ENCODE data around the gene P2RY12.

DNA sequence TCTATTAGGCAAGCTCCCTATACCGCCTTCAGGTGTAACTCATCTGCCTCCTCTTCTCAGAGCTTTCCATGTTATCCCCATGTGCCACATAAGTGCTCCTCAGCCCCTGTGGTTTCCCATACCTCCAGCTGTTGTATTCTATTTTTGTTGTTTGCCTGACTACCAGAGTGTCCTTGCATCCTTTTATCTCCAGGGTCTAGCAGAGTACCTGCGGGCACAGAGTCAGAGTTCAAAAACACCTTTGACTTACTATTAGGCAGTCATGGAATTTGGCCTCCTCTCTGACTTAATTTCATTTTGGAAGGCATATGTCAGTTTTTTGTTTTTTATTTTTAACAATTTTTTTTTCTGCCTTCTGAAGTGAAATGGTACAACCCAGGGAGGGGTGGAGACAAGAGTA, 75.0 kb downstream of the P2RY12 start:
- TF ChIP-seq, protein P1, sequence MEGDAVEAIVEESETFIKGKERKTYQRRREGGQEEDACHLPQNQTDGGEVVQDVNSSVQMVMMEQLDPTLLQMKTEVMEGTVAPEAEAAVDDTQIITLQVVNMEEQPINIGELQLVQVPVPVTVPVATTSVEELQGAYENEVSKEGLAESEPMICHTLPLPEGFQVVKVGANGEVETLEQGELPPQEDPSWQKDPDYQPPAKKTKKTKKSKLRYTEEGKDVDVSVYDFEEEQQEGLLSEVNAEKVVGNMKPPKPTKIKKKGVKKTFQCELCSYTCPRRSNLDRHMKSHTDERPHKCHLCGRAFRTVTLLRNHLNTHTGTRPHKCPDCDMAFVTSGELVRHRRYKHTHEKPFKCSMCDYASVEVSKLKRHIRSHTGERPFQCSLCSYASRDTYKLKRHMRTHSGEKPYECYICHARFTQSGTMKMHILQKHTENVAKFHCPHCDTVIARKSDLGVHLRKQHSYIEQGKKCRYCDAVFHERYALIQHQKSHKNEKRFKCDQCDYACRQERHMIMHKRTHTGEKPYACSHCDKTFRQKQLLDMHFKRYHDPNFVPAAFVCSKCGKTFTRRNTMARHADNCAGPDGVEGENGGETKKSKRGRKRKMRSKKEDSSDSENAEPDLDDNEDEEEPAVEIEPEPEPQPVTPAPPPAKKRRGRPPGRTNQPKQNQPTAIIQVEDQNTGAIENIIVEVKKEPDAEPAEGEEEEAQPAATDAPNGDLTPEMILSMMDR (IDR thresholded peaks at IDR 0.05; ENCODE audit: borderline replicate concordance, extremely low read depth, low read length, poor library complexity, severe bottlenecking) = no peak
- no peak for TF ChIP-seq EZH2 (IDR thresholded peaks at IDR 0.05; ENCODE audit: borderline replicate concordance, low read depth, low read length, severe bottlenecking)

All from DND-41 (cell line).